GM12878 (cell line): ENCODE results near the gene UXS1. TPM values are rescaled to one million over a fixed set of nuclear protein-coding genes. Genes with fewer than 3 reads are reported as not detected.

Experiments
- ATAC-seq: fragments of 200-7000 bp; cut with Tn5 transposase; 3 replicates; pipeline ENCODE4 v1.9.1; 2020; ENCODE audit warnings: mild to moderate bottlenecking, moderate library complexity
- BruUV-seq: library from RNA; stranded (reverse); fragments of 400-500 nt; replicated peaks from 2 replicates; lab custom pipeline; 2021; lab: Mats Ljungman, UMichigan
- CTCF ChIA-PET: fragments of 300-600 bp; sonication (Branson Sonifier 250); formaldehyde crosslinking; extraction: SDS; loops from one replicate; lab custom pipeline; 2021; ENCODE audit warnings: inconsistent platforms; lab: Yijun Ruan, JAX
- POLR2A ChIA-PET: fragments of 350-600 bp; formaldehyde crosslinking; extraction: SDS; loops from one replicate; lab custom pipeline; 2021; ENCODE audit warnings: inconsistent platforms; lab: Charles Lee
- RAD21 ChIA-PET: fragments of 300-600 bp; sonication (Branson Sonifier 250); formaldehyde crosslinking; loops from one replicate; lab custom pipeline; 2023; ENCODE audit warnings: antibody characterized with exemption; ENCODE audit not compliant: unreplicated experiment; lab: Charles Lee
- SMC1A ChIA-PET: fragments of 300-600 bp; sonication (Branson Sonifier 250); formaldehyde crosslinking; loops from one replicate; lab custom pipeline; 2023; ENCODE audit not compliant: unreplicated experiment, uncharacterized antibody; lab: Charles Lee
- DNase-seq: peaks from one replicate; pipeline ENCODE4 v3.0.0-alpha.2; 2011; ENCODE audit warnings: low read depth, low spot score
- FAIRE-seq: peaks from 3 replicates; lab custom pipeline; 2011; peaks lifted over from hg19 to GRCh38; lab: Jason Lieb, UNC
- H2AFZ ChIP-seq: 2 replicates; pipeline ENCODE4 v1.6.0; 2011; ENCODE audit warnings: low read depth, low read length, control low read depth; ENCODE audit not compliant: control insufficient read depth
- H3K27ac ChIP-seq: 2 replicates; pipeline ENCODE4 v1.5.1; 2011; ENCODE audit warnings: control low read depth; ENCODE audit not compliant: control insufficient read depth, insufficient read depth
- H3K27me3 ChIP-seq, 2 experiments: replicated peaks in 1 of 2; 2 replicates each; pipeline versions ENCODE4 v1.6.0 to v1.6.1; 2011; ENCODE audit warnings: low read length in 1 of 2; ENCODE audit not compliant: control insufficient read depth in 2 of 2, insufficient read depth in 2 of 2
- H3K36me3 ChIP-seq, 2 experiments: 2 replicates each; pipeline ENCODE4 v1.5.1; 2011; ENCODE audit warnings: low read length in 1 of 2; ENCODE audit not compliant: control insufficient read depth in 2 of 2, insufficient read depth in 2 of 2
- H3K4me1 ChIP-seq: 2 replicates; pipeline ENCODE4 v1.6.1; 2011; ENCODE audit warnings: mild to moderate bottlenecking, low read length, moderate library complexity, mixed read lengths; ENCODE audit not compliant: control insufficient read depth, insufficient read depth
- H3K4me2 ChIP-seq: 2 replicates; pipeline ENCODE4 v1.6.0; 2011; ENCODE audit warnings: control low read depth; ENCODE audit not compliant: control insufficient read depth, insufficient read depth
- H3K4me3 ChIP-seq: fragments of 200-600 bp; sonication (generic); 2 replicates; pipeline ENCODE4 v1.5.1; 2016
- H3K79me2 ChIP-seq: 2 replicates; pipeline ENCODE4 v1.6.0; 2011; ENCODE audit warnings: low read length; ENCODE audit not compliant: control insufficient read depth, insufficient read depth
- H3K9ac ChIP-seq: 2 replicates; pipeline ENCODE4 v1.8.0; 2011; ENCODE audit warnings: low read length, control low read depth, mixed read lengths; ENCODE audit not compliant: control insufficient read depth, insufficient read depth
- H3K9me3 ChIP-seq: replicated peaks from 3 replicates; pipeline ENCODE4 v1.5.1; 2011; ENCODE audit warnings: mild to moderate bottlenecking, low read length; ENCODE audit not compliant: control insufficient read depth, insufficient read depth
- H4K20me1 ChIP-seq: 2 replicates; pipeline ENCODE4 v1.6.0; 2011; ENCODE audit not compliant: control insufficient read depth, insufficient read depth
- BCL11A ChIP-seq: IDR thresholded peaks from 2 replicates; pipeline ENCODE4 v1.6.1; 2011; ENCODE audit warnings: low read depth, low read length
- CTCF ChIP-seq, 3 experiments: IDR thresholded peaks in 2 of 3; conservative IDR thresholded peaks in 1 of 3; 2 replicates each; pipeline ENCODE4 v1.5.1; 2011; ENCODE audit warnings: low read depth in 3 of 3, low read length in 3 of 3, mild to moderate bottlenecking in 3 of 3, control low read depth in 2 of 3, moderate library complexity in 2 of 3, inconsistent platforms in 1 of 3, mixed read lengths in 1 of 3; ENCODE audit not compliant: control insufficient read depth in 2 of 3, insufficient read depth in 1 of 3; ENCODE audit errors: extremely low read depth in 1 of 3
- CUX1 ChIP-seq: IDR thresholded peaks from 2 replicates; pipeline ENCODE4 v1.6.1; 2012; ENCODE audit warnings: improper control_type of control experiment, low read depth, low read length; ENCODE audit not compliant: insufficient replicate concordance
- MLLT1 ChIP-seq: fragments of 450-650 bp; IDR thresholded peaks from 2 replicates; pipeline ENCODE4 v1.6.1; 2016; ENCODE audit warnings: mild to moderate bottlenecking
- POLR2A ChIP-seq: IDR thresholded peaks from 2 replicates; pipeline ENCODE4 v1.6.1; 2011; ENCODE audit warnings: low read depth, mild to moderate bottlenecking, low read length
- POU2F2 ChIP-seq: IDR thresholded peaks from 3 replicates; pipeline ENCODE4 v1.6.1; 2011; ENCODE audit warnings: low read depth, mild to moderate bottlenecking, low read length, borderline replicate concordance
- RAD21 ChIP-seq: IDR thresholded peaks from 2 replicates; pipeline ENCODE4 v1.6.1; 2011; ENCODE audit warnings: mild to moderate bottlenecking, low read depth, low read length, moderate library complexity; ENCODE audit not compliant: insufficient read depth
- RCOR1 ChIP-seq: conservative IDR thresholded peaks from 2 replicates; pipeline ENCODE4 v1.6.1; 2012; ENCODE audit warnings: low read depth, low read length, improper control_type of control experiment
- TCF12 ChIP-seq: IDR thresholded peaks from 2 replicates; pipeline ENCODE4 v1.6.1; 2011; ENCODE audit warnings: low read depth, mild to moderate bottlenecking, low read length
- ZZZ3 ChIP-seq: IDR thresholded peaks from 2 replicates; pipeline ENCODE4 v1.6.1; 2011; ENCODE audit warnings: low read depth; ENCODE audit not compliant: control insufficient read depth, insufficient read length
- WGBS: methylation state at CpG from one replicate; pipeline ENCODE4 v1.1.6; 2016; ENCODE audit warnings: low lambda C conversion rate; ENCODE audit not compliant: insufficient replicate concordance, insufficient coverage; ENCODE audit errors: missing lambda C conversion rate; 5-methylcytosine and 5-hydroxymethylcytosine counted together
- in situ Hi-C: fragments of 300-500 bp; cut with MboI; formaldehyde crosslinking; loops from 9 replicates; pipeline ENCODE4 v1.14.3; 2018; ENCODE audit warnings: mixed read lengths
- intact Hi-C: fragments of 100-400 bp; cut with micrococcal nuclease; formaldehyde crosslinking; loops from one replicate; pipeline ENCODE4 v1.14.2; 2022; ENCODE audit not compliant: unreplicated experiment
- polyA plus RNA-seq, 11 experiments: library from polyadenylated mRNA; depleted of rRNA in 4 of 11; unstranded in 6 of 11; stranded (reverse) in 5 of 11; fragments of >200 nt; fragmentation: Nextera tagmentation in 4 of 11; fragmentation: Illumina TruSeq in 1 of 11; extraction: Ambion mirVana in 4 of 11; extraction: Trizol in 1 of 11; gene quantifications; 1 replicate in 1 of 11; 2 replicates in 10 of 11; pipeline versions ENCODE4 v1.2.1 to v1.2.3, GENCODE V29; 2011 to 2016; ENCODE audit warnings: inconsistent platforms in 2 of 11, missing spikeins in 2 of 11, low read depth in 1 of 11
- total RNA-seq, 4 experiments: library from RNA; depleted of rRNA in 3 of 4; stranded (reverse); fragments of >200 nt in 3 of 4; fragmentation: Illumina TruSeq in 1 of 4; extraction: Trizol in 1 of 4; gene quantifications; 2 replicates each; pipeline versions ENCODE4 v1.2.1 to v1.2.3, GENCODE V29; 2013 to 2021

Gene UXS1
- total and polyA plus RNA-seq, 10 of the 15 experiments (the other 5 are each of a cell fraction or from before 2014, with no cell fraction given): 6.0 to 25.4 (median 24.0) TPM

- peak; percentile 81 to 97 (median 95) for TF ChIP-seq CTCF (IDR thresholded peaks at IDR 0.05 in 2 of 3, conservative IDR thresholded peaks at IDR 0.05 in 1 of 3; ENCODE audit: control insufficient read depth in 2 of 3, extremely low read depth in 1 of 3, insufficient read depth in 1 of 3, low read depth in 3 of 3, low read length in 3 of 3)
- peak; percentile 99 for TF ChIP-seq RAD21
- no peak for TF ChIP-seq ZZZ3
- TF ChIP-seq MLLT1: no peak
- TF ChIP-seq POU2F2: 0 out of 3 replicates have a peak, but pooled peaks have one; percentile 58
Measured at GRCh38 chr2:106104332-106105062, 89.6 kb downstream of the UXS1 start (continued).

- in situ Hi-C loops: loop anchor here (10.0 kb wide), 1 partner anchor 375 kb away; no protein-coding TSS in a partner anchor
- TF ChIP-seq POLR2A: no peak
- TF ChIP-seq BCL11A: no peak
- no peak for TF ChIP-seq TCF12
- TF ChIP-seq CUX1: no peak
- no peak for TF ChIP-seq RCOR1
- TF ChIP-seq MLLT1: no peak
Measured at GRCh38 chr2:106099691-106100090, 94.4 kb downstream of the UXS1 start.

More at GRCh38 chr2:106099691-106100090, 94.4 kb downstream of the UXS1 start:
- H3K27ac ChIP-seq: no peak overlapping the region
- no peaks in the 10 kb centered on the region for H3K79me2 ChIP-seq
- no peak overlapping the region for H3K4me3 ChIP-seq
- intact Hi-C loops: loop anchor here (10.0 kb wide), 2 partner anchors 155 to 375 kb away; no protein-coding TSS in a partner anchor
- 79% methylated on average over 5 of the region's 5 CpGs for WGBS
- SMC1A ChIA-PET: no interaction called here
- CTCF ChIA-PET: interaction anchor here (0.8 to 2.2 kb wide), 2 partner anchors 17 to 351 kb away, joined by 3 to 8 read pairs; no protein-coding TSS in a partner anchor
- no peak overlapping the region for H2AFZ ChIP-seq
- DNase-seq: no peak
- H3K4me2 ChIP-seq: no peak overlapping the region
- peaks cover 5 to 7% of the 10 kb centered on the region in 2 experiments for H3K36me3 ChIP-seq
- H3K4me1 ChIP-seq: no peaks in the 10 kb centered on the region; the same call in 1 of the 2 replicates
- H3K9me3 ChIP-seq: no peaks in the 10 kb centered on the region
- no peak for FAIRE-seq
- no TSS peak for BruUV-seq
- RAD21 ChIA-PET: no interaction called here
- ATAC-seq: no peak
- H3K9ac ChIP-seq: no peak overlapping the region
- POLR2A ChIA-PET: no interaction called here
- no peaks in the 10 kb centered on the region for H3K27me3 ChIP-seq
- H4K20me1 ChIP-seq: no peaks in the 10 kb centered on the region
